Midbrain (tissue), 1 donor: ENCODE data around the gene CTNNBL1.

Experiments
- DNase-seq: peaks from one replicate; lab custom pipeline; 2025; lab: John Stamatoyannopoulos, UW

Gene CTNNBL1

DNA sequence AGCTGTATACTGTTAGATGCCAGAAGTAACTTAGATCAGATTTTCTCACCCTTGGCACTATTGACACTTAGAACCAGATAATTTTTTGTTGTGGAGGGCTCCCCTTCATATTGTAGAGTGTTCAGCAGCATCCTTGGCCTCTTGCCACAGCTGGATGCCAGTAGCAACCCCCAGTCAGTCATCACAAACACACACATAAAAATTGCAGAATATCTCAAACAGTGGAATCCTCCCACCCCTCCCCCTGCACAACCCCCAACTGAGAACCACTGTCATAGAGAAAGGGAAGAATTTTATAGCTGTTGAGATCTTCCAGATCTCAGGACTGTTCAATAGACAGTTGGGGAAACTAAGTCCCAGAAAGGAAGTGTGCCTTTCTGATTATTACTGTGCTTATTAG lies 127.9 kb downstream of the CTNNBL1 start:
- no peak for DNase-seq

- DNase-seq = no peak
These were observed 128.3 kb downstream of the CTNNBL1 start for GRCh38 chr20:37822141-37822601.

DNA sequence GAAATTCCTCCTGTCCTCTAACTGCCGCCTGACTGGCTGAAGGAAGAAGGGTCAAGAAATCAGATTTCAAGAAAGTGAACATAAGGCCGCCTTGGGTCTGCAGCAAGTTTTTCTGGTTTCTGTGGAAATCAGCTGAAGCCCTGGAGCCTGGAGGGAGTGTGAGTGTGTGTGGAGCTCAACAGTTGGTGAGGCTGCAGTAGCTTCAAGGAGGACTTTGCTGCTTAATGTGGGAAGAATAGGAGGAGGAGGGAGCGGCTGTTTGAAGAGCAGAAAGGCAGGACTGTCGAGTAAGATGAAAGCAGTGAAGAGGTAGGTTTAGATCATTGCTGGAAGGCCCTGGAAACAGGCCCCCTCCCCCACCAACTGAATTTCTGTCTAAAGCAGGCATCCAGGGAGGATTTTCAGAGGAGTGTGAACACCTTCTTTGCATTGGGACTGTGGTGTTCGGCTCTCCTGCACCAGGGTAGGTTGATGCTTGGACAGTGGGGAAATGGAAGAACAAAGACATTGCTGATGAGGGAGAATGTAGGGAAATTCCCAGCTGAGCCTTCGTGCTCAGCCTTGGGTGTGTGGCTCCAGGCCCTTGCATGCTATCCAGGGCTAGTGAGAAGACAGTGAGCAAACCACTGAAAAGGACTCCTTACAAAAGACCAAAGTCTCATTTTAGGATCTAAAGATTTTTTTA lies 129.6 kb downstream of the CTNNBL1 start:
- DNase-seq = no peak

GRCh38 chr20:37827605-37828004 lies 133.8 kb downstream of the CTNNBL1 start:
- DNase-seq = no peak

DNA sequence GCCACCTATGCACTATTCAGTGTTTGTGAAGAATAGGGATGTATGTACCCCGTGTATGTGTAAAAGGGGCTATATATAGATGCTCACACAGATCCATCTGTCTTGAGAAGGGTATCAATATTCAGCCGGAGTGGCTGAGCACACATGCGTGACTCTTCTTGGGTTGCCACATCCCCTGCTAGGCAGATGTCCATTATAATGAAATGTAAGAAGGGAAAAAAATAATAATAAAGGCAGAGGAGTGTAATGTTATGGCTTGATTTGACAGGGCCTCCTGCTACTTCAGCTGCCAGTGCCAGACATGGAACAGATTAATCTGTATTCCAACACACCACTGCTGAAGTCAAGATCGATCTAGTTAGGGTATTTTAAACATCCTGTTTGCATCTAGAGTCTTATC lies 134.9 kb downstream of the CTNNBL1 start:
- no peak for DNase-seq

DNA sequence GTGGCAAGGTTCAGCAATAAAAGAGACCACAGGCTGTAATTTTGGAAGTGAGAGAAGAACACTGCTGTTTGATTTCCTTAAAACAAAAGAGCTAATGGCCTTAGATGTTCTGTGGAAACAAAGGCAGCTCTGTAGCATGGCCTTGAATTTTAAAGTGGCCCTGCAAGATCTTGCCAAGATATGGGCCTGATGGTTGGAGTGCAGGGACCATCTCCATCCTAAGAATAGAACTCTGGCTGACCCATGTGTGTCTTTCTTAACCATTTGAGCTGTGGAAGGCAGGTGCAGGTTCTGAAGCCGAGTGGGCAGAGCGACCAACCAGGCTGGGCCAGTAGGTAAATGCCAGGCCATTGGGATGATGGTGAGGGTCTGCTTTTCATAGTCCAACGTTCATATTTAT lies 135.3 kb downstream of the CTNNBL1 start:
- no peak for DNase-seq

DNA sequence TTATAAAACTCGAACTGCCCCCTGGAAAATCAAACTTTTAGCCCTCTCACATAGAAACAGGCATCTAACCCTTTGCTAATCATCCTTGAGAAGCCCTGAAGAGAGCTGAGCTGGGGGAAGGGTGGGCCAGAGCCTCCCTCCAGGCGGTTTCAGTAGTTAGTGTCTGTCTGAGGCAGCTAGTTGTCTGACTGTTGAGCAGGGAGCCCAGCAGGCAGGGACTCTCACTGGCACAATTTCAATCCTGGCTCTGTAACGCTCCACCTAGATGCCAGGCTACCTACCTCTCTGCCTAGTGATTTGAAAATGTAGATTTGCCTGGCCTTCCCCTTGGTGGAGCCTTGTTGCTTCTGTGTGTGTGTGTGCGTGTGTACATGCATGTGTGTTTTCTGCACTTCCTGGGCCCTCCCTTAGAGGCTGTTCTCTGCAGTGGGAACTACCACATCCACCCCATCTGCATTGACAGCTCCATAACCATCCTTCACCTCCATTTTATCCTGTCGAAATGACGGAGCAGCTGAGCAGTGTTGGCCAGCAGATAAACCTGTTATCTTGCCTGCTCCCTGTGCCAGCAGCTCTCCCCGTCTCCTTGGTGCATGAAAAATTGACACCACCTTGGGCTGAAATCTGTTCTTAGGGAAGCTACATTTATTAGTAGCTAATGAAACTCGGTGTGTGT lies 139.5 kb downstream of the CTNNBL1 start:
- DNase-seq = no peak

DNA sequence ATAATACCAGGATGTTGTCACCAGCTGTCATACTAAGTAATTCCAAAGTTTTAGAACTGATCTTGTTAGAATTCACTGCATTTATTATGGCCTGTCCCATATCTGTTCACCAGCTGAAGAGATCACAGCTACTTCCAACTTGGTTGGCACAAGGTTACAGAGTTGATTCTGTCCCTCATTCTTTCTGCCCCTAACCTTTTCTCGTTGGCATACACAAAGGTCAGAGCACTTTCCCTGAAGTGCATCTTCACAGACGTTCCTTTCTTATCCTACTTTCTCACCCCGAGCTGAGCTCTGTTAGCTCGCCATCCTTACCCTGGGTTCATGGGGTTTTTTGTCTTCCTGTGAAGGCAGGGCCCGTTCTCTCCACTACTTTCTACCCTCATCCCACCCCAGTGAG lies 143.1 kb downstream of the CTNNBL1 start:
- no peak for DNase-seq

DNA sequence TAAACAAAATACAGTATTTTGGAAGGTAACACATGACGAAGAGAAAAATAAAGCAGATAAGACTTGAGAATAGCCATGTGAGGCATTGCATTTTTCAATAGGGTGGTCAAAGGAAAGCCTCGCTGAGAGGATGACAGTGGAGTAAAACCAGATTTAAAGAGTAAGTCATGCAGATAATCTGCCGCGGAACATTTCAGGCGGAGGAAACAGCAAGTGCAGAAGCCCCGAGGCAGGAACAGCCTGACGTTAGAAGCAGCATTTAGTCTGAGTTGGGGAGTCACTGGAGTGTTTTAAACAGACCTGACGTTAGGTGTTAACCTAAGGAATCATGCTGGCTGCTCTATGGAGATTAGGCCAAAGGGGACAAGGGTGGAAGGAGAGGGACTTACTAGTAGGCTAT lies 144.1 kb downstream of the CTNNBL1 start:
- no peak for DNase-seq

DNA sequence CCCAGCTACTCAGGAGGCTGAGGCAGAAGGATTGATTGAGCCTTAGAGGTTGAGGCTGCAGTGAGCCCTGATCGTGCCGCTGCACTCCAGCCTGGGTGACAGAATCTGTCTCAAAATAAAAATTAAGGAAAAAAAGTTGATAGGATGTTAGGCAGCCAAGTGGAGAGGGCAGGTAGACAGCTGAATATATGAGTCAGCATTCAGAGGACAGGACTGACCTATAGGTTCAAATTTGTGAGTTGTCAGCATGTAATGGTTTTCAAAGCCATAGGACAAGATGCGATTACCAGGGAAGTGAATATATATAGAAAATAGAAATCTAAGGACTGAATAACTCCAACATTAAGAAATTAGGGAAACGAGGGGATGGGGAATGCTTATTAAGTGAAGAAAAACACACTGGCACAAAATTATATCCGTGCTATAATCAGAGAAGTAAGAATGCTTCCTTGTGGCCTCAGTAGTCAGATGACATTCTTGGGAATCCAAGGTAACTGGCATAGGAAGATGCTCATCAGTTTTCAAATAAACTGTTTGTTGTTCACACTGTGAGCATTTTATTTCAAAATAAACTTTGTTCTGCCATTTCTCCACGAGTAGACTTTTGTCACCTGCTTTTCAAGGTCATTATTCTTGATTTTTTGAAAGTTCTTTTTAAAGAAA lies 145.1 kb downstream of the CTNNBL1 start:
- no peak for DNase-seq

DNA sequence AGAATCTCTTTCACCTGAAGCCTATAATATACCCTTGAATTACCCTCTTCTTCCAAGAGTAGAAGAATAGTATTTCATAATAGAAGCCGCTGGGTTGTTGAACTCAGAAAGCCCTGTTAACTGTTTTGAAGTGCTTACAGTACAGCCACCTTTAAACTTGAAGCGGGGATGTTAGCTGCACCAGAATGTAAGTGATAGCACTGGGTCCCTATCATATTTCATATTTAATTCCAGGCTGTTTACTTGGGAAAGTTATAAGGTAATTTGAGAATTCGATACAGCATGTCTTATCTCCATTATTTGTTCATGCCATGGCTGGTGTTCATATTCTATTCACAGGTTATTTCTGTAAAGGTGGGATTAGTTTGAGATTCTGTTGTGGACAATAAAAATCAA lies 145.6 kb downstream of the CTNNBL1 start:
- no peak for DNase-seq

- DNase-seq = no peak
These were observed 146.1 kb downstream of the CTNNBL1 start for GRCh38 chr20:37839955-37840354.

GRCh38 chr20:37841389-37841788 lies 147.6 kb downstream of the CTNNBL1 start:
- DNase-seq = no peak

- no peak for DNase-seq
These were observed 148.1 kb downstream of the CTNNBL1 start for GRCh38 chr20:37841971-37842370.

- no peak for DNase-seq
These were observed 151.4 kb downstream of the CTNNBL1 start for GRCh38 chr20:37845241-37845681.

DNA sequence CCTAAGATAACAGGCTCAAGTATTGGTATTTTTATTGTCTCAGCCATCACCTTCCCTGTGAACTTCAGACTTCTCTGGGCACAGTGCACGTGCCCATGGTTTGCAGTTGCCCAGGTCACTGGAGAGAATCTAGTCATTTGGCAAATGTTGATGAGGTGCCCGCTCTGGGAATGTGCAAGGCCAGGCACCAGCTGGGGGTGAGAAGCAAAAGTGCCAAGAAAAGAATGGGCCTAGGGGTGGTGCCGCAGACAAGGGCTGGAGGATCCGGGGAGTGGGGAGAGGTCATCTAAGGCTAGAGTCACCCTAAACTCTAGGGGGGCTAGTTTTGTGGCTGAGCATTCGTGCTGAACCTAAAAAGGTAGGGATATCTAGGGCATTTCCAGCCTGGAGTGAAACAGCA lies 152.0 kb downstream of the CTNNBL1 start:
- no peak for DNase-seq

DNA sequence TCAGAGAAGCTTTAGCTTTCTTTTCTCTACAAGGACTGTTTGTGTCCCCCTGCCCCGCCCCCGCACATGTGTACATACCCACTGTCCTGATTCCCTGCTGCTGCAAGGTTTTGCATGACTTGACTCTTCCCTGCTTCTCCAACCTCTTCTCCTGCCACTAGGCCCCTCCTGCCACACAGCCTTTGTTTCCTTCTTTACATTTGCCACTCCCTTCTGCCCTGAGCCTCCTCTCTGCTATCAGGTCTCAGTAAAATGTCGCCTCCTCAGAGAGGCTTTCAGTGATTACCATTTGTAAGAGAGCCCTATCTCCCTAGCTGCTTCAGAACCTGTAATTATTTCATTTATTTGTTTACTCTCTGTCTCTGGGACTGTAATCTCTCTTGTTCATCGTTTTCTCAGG lies 152.7 kb downstream of the CTNNBL1 start:
- DNase-seq = no peak

DNA sequence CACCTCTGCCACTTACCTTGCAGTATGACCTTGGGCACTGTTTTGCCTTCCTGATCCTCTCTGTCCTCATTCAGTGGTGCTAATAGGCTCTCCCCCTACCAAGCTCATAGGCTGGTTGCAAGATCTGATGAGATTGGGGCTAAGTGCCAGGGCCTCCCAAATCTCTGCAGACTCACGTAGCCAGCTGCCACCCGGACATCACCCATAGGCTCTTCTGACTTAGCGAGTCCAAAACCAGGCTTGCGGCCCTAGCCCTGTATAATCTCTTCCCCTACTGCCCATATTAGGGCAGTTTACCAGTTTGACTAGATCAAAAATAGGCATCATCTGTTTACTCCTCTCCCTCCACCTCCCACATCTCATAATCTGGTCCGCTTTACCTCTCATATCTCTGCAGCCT lies 154.9 kb downstream of the CTNNBL1 start:
- no peak for DNase-seq

- no peak for DNase-seq
These were observed 155.3 kb downstream of the CTNNBL1 start for GRCh38 chr20:37849156-37849555.

- DNase-seq = no peak
These were observed 155.7 kb downstream of the CTNNBL1 start for GRCh38 chr20:37849566-37849965.

- DNase-seq = no peak
These were observed 156.3 kb downstream of the CTNNBL1 start for GRCh38 chr20:37850036-37850592.

- DNase-seq = no peak
These were observed 157.0 kb downstream of the CTNNBL1 start for GRCh38 chr20:37850724-37851355.
